ENCODE measurements around the gene PLPP7.
A peak's percentile ranks its signal among the peaks of the same experiment; 100 is the strongest.

The PLPP7 gene

GRCh38 chr9:131302244-131303075 lies 12.9 kb downstream of the PLPP7 start:
- DNase-seq (ENCODE audit: extremely low read depth in 1 of 2, low read depth in 1 of 2) = no peak

- DNase-seq (ENCODE audit: extremely low read depth in 1 of 2, low read depth in 1 of 2) = no peak
Measured at GRCh38 chr9:131303381-131304321, 14.1 kb downstream of the PLPP7 start.

GRCh38 chr9:131304676-131305355 lies 15.3 kb downstream of the PLPP7 start:
- DNase-seq (ENCODE audit: extremely low read depth in 1 of 2, low read depth in 1 of 2) = no peak

GRCh38 chr9:131306397-131307004 lies 17.0 kb downstream of the PLPP7 start:
- no peak for DNase-seq (ENCODE audit: extremely low read depth in 1 of 2, low read depth in 1 of 2)

GRCh38 chr9:131307974-131308373 lies 18.5 kb downstream of the PLPP7 start:
- DNase-seq (ENCODE audit: extremely low read depth in 1 of 2, low read depth in 1 of 2) = no peak

GRCh38 chr9:131308452-131308851 lies 18.9 kb downstream of the PLPP7 start:
- DNase-seq (ENCODE audit: extremely low read depth in 1 of 2, low read depth in 1 of 2) = no peak

- no peak for DNase-seq (ENCODE audit: extremely low read depth in 1 of 2, low read depth in 1 of 2)
Measured at GRCh38 chr9:131308906-131309529, 19.5 kb downstream of the PLPP7 start.

GRCh38 chr9:131309530-131310276 lies 20.2 kb downstream of the PLPP7 start:
- DNase-seq (ENCODE audit: extremely low read depth in 1 of 2, low read depth in 1 of 2) = no peak

GRCh38 chr9:131310833-131311554 lies 21.5 kb downstream of the PLPP7 start:
- DNase-seq (ENCODE audit: extremely low read depth in 1 of 2, low read depth in 1 of 2) = peak; percentile 14 to 34

GRCh38 chr9:131312246-131312645 lies 22.7 kb downstream of the PLPP7 start:
- no peak for DNase-seq (ENCODE audit: extremely low read depth in 1 of 2, low read depth in 1 of 2)

- no peak for DNase-seq (ENCODE audit: extremely low read depth in 1 of 2, low read depth in 1 of 2)
Measured at GRCh38 chr9:131312822-131313770, 23.6 kb downstream of the PLPP7 start.

- no peak for DNase-seq (ENCODE audit: extremely low read depth in 1 of 2, low read depth in 1 of 2)
Measured at GRCh38 chr9:131318231-131319085, 28.9 kb downstream of the PLPP7 start.

- DNase-seq (ENCODE audit: extremely low read depth in 1 of 2, low read depth in 1 of 2) = no peak
Measured at GRCh38 chr9:131319486-131319885, 30.0 kb downstream of the PLPP7 start.

GRCh38 chr9:131320031-131320685 lies 30.6 kb downstream of the PLPP7 start:
- DNase-seq (ENCODE audit: extremely low read depth in 1 of 2, low read depth in 1 of 2) = no peak

GRCh38 chr9:131323629-131324028 lies 34.1 kb downstream of the PLPP7 start:
- no peak for DNase-seq (ENCODE audit: extremely low read depth in 1 of 2, low read depth in 1 of 2)
